OCI-LY7 (cell line): ENCODE data around the gene PCYT1A. TPM values are rescaled to one million over a fixed set of nuclear protein-coding genes. Genes with fewer than 3 reads are reported as not detected.

Experiments used
- BruUV-seq: library from RNA; stranded (reverse); fragments of 400-500 nt; replicated peaks from 2 replicates; lab custom pipeline; 2021; lab: Mats Ljungman, UMichigan
- CTCF ChIA-PET: fragments of 300-600 bp; sonication (Branson Sonifier 250); formaldehyde crosslinking; loops from one replicate; lab custom pipeline; 2022; ENCODE audit warnings: antibody characterized with exemption; ENCODE audit not compliant: unreplicated experiment; lab: Charles Lee
- POLR2A ChIA-PET: fragments of 300-600 bp; sonication (Branson Sonifier 250); formaldehyde crosslinking; loops from one replicate; lab custom pipeline; 2022; ENCODE audit warnings: antibody characterized with exemption; lab: Charles Lee
- DNase-seq: peaks from one replicate; pipeline ENCODE4 v3.0.0-alpha.2; 2015; ENCODE audit warnings: low spot score
- H2AFZ ChIP-seq: fragments of 200-600 bp; sonication (generic), shearing (Covaris generic); 2 replicates; pipeline ENCODE4 v1.6.1; 2014; ENCODE audit warnings: mild to moderate bottlenecking, antibody characterized with exemption, low read length, moderate library complexity
- H3K27ac ChIP-seq: fragments of 200-600 bp; sonication (generic); 2 replicates; pipeline ENCODE4 v1.5.1; 2014; ENCODE audit warnings: mixed run types, low read depth, mild to moderate bottlenecking, moderate library complexity, low read length, inconsistent platforms; ENCODE audit not compliant: poor library complexity, severe bottlenecking
- H3K36me3 ChIP-seq: fragments of 200-600 bp; sonication (generic); 2 replicates; pipeline ENCODE4 v1.6.1; 2014; ENCODE audit warnings: mild to moderate bottlenecking, antibody characterized with exemption, low read length, moderate library complexity, mixed read lengths; ENCODE audit not compliant: insufficient read depth
- H3K4me1 ChIP-seq: fragments of 200-600 bp; sonication (generic); 2 replicates; pipeline ENCODE4 v1.5.1; 2014; ENCODE audit warnings: mild to moderate bottlenecking, low read length; ENCODE audit not compliant: insufficient read depth, poor library complexity, severe bottlenecking
- H3K4me2 ChIP-seq: fragments of 200-600 bp; sonication (generic); 2 replicates; pipeline ENCODE4 v1.6.1; 2014; ENCODE audit warnings: mild to moderate bottlenecking, low read length
- H3K4me3 ChIP-seq: fragments of 200-600 bp; sonication (generic); 2 replicates; pipeline ENCODE4 v1.5.1; 2014; ENCODE audit warnings: mild to moderate bottlenecking, low read depth, low read length; ENCODE audit not compliant: poor library complexity, severe bottlenecking
- H3K79me2 ChIP-seq: fragments of 200-600 bp; sonication (generic); 2 replicates; pipeline ENCODE4 v1.6.1; 2016; ENCODE audit warnings: low read depth, mild to moderate bottlenecking, low read length, moderate library complexity, mixed read lengths; ENCODE audit not compliant: insufficient read depth
- H3K9me2 ChIP-seq: fragments of 200-600 bp; sonication (generic); 2 replicates; pipeline ENCODE4 v1.6.1; 2016; ENCODE audit warnings: mild to moderate bottlenecking, low read length, mixed read lengths; ENCODE audit not compliant: insufficient read depth
- H3K9me3 ChIP-seq: fragments of 200-600 bp; sonication (generic); 2 replicates; pipeline ENCODE4 v1.6.1; 2014; ENCODE audit warnings: mild to moderate bottlenecking, mixed run types, low read length, mixed read lengths
- H4K20me1 ChIP-seq: fragments of 200-600 bp; sonication (generic); 2 replicates; pipeline ENCODE4 v1.6.1; 2014; ENCODE audit warnings: mild to moderate bottlenecking, antibody characterized with exemption, low read length, moderate library complexity, mixed read lengths; ENCODE audit not compliant: insufficient read depth
- CTCF ChIP-seq: fragments of 200-600 bp; sonication (generic); conservative IDR thresholded peaks from 2 replicates; pipeline ENCODE4 v1.5.1; 2014; ENCODE audit warnings: mild to moderate bottlenecking, antibody characterized with exemption, low read length, moderate library complexity, mixed read lengths
- EZH2phosphoT487 ChIP-seq: fragments of 200-600 bp; sonication (generic); IDR thresholded peaks from 2 replicates; pipeline ENCODE4 v1.6.1; 2018; ENCODE audit warnings: low read depth, borderline replicate concordance, mild to moderate bottlenecking, mixed run types, antibody characterized with exemption, low read length, moderate library complexity, mixed read lengths
- intact Hi-C: fragments of 100-400 bp; cut with micrococcal nuclease; formaldehyde crosslinking; loops from one replicate; pipeline ENCODE4 v1.10.0; 2022; ENCODE audit not compliant: unreplicated experiment
- total RNA-seq, 2 experiments: library from RNA; depleted of rRNA in 1 of 2; stranded (reverse); fragments of >200 nt in 1 of 2; shearing (Covaris generic) in 1 of 2; gene quantifications; 2 replicates each; pipeline ENCODE4 v1.2.3, GENCODE V29; 2014 to 2022

PCYT1A gene
- total RNA-seq, 2 experiments from 2014 or later: 21.6 to 27.1 TPM

- BruUV-seq: no TSS peak
- Histone ChIP-seq H3K36me3 (no peaks in the 10 kb centered on the region), H4K20me1 (no peaks in the 10 kb centered on the region), H2AFZ (no peak overlapping the region), H3K9me3 (no peaks in the 10 kb centered on the region), H3K27ac (no peak overlapping the region), H3K4me1 (peaks cover 10% of the 10 kb centered on the region), H3K4me2 (no peak overlapping the region), H3K9me2 (no peaks in the 10 kb centered on the region), H3K79me2 (no peaks in the 10 kb centered on the region), H3K4me3 (no peak overlapping the region)
- intact Hi-C loops: no loop called here
- TF ChIP-seq CTCF (no peak), EZH2phosphoT487 (no peak)
- ChIA-PET POLR2A (no interaction called here), CTCF (no interaction called here)
- DNase-seq: no peak
Observed at GRCh38 chr3:196217307-196218154, 70.0 kb downstream of the PCYT1A start.

- no peak overlapping the region for H2AFZ ChIP-seq
- H3K9me3 ChIP-seq: no peaks in the 10 kb centered on the region
- ChIA-PET POLR2A (no interaction called here), CTCF (no interaction called here)
- no peak overlapping the region for H3K4me3 ChIP-seq
- no peak overlapping the region for H3K4me2 ChIP-seq
- H3K4me1 ChIP-seq: peaks cover 10% of the 10 kb centered on the region
- BruUV-seq: no TSS peak
- no peak overlapping the region for H3K27ac ChIP-seq
- no peaks in the 10 kb centered on the region for H4K20me1 ChIP-seq
- H3K36me3 ChIP-seq: no peaks in the 10 kb centered on the region
- TF ChIP-seq CTCF (no peak), EZH2phosphoT487 (no peak)
- intact Hi-C loops: no loop called here
- DNase-seq: no peak
- H3K79me2 ChIP-seq: no peaks in the 10 kb centered on the region
- H3K9me2 ChIP-seq: no peaks in the 10 kb centered on the region
Observed at GRCh38 chr3:196216681-196217211, 70.8 kb downstream of the PCYT1A start.

- H3K4me2 ChIP-seq: no peak within 1 kb of the TSS
- no peaks in the 10 kb centered on the region for H3K79me2 ChIP-seq
- no TSS peak for BruUV-seq
- H3K4me3 ChIP-seq: no peak within 1 kb of the TSS
- intact Hi-C loops: no loop called here
- H3K4me1 ChIP-seq: peaks cover 10% of the 10 kb centered on the region
- DNase-seq: no peak
- no peak within 1 kb of the TSS for H3K27ac ChIP-seq
- no peaks in the 10 kb centered on the region for H3K9me3 ChIP-seq
- POLR2A ChIA-PET: no interaction called here
- TF ChIP-seq CTCF (no peak), EZH2phosphoT487 (no peak)
- H3K36me3 ChIP-seq: no peaks in the 10 kb centered on the region
- CTCF ChIA-PET: no interaction called here
- H3K9me2 ChIP-seq: no peaks in the 10 kb centered on the region
- no peaks in the 10 kb centered on the region for H4K20me1 ChIP-seq
- H2AFZ ChIP-seq: no peak within 1 kb of the TSS
Observed at GRCh38 chr3:196216089-196216564, 71.4 kb downstream of the PCYT1A start, which contains the start of gene SLC51A. Gene SLC51A (plus strand): TSS chr3:196216534. CDS start chr3:196216713, 179 bp downstream.
